Type B pancreatic cell (in vitro differentiated cells): Measurements from ENCODE around the gene FAM180B. TPM values are rescaled to one million over a fixed set of nuclear protein-coding genes. Genes with fewer than 3 reads are reported as not detected.

Experiments used
- DNase-seq: peaks from one replicate; pipeline ENCODE4 v3.0.0; 2021; ENCODE audit warnings: mixed read lengths; ENCODE audit not compliant: unreplicated experiment; ENCODE audit errors: extremely low spot score
- H3K27ac Mint-ChIP-seq: 2 replicates; pipeline ENCODE4 v1.8.0; 2021; ENCODE audit warnings: mild to moderate bottlenecking, mixed read lengths
- H3K27me3 Mint-ChIP-seq: 2 replicates; pipeline ENCODE4 v1.8.0; 2021; ENCODE audit warnings: mixed read lengths
- H3K36me3 Mint-ChIP-seq: 2 replicates; pipeline ENCODE4 v1.8.0; 2021; ENCODE audit warnings: mixed read lengths
- H3K4me1 Mint-ChIP-seq: one replicate; pipeline ENCODE4 v1.8.0; 2021; ENCODE audit warnings: mixed read lengths; ENCODE audit not compliant: unreplicated experiment
- H3K4me3 Mint-ChIP-seq: 2 replicates; pipeline ENCODE4 v1.8.0; 2021; ENCODE audit warnings: mild to moderate bottlenecking, mixed read lengths
- H3K9me3 Mint-ChIP-seq: 2 replicates; pipeline ENCODE4 v1.8.0; 2021; ENCODE audit warnings: mixed read lengths
- total RNA-seq: library from RNA; stranded (reverse); gene quantifications from 2 replicates; pipeline ENCODE4 v1.2.1, GENCODE V29; 2021; ENCODE audit warnings: low replicate concordance
- TF ChIP-seq, protein P1 (sequence below): fragments of 200-600 bp; sonication (generic); conservative IDR thresholded peaks from 2 replicates; pipeline ENCODE4 v1.5.0; 2021; ENCODE audit warnings: antibody characterized with exemption, mild to moderate bottlenecking

FAM180B gene
- total RNA-seq, 1 donor from 2014 or later = 0.43 TPM

DNA sequence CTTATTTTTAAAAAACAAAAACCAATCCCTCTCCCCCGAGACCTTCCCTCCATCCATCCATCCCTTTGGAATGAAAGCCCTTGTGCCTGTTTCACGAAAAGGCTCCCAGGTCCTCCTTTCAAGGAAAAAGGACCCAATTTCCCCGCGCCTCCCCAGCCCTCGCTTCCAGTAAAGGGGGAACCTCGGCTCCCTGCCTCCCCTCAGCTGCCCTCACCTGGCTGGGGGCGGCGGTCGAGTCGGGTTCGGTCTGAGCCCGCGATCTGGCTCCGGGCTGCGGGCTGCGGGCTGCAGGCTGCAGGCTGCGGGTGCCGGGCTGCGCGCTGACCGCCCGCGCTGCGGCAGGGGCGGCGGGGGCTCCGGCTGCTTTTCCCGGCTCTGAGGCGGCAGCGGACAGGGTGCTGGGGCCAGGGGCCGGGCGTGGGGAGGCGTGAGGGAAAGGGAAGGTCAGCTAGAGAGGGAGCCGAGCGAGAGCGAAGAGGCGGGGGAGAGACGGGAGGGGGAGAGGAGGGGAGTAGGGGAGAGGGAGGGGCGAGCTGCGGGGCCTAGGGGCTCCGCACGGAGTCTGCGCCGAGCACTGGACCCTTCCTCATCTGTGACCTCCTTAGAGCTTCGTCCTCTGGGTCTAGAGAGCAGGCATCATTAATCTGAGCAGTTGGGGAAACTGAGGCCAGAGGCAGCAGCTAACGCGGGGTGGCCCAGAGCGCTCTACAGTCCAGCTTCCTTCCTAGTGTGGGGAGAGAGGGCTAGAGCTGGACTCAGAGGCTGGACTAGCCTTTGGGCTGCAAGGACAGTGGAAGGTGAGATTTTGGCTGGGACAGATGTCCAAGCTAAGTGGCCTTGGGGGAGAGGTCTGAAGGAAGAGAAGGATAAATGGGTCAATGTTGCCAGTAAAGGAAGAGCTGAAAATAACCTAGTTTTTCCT lies 7.7 kb downstream of the FAM180B start, which contains the start of gene C1QTNF4:
TSS of gene C1QTNF4 (minus strand) at position 478 of the 922 bp plus-strand sequence. CDS start 3,601 bp downstream, outside the sequence.
- Mint-ChIP-seq H3K4me1 (peaks cover 13% of the 10 kb centered on the region), H3K4me3 (peak within 1 kb of the TSS; percentile 82), H3K36me3 (no peaks in the 10 kb centered on the region), H3K27ac (peak within 1 kb of the TSS; percentile 5), H3K9me3 (no peaks in the 10 kb centered on the region), H3K27me3 (peaks cover 40% of the 10 kb centered on the region)
- no peak for DNase-seq
- TF ChIP-seq, protein P1, sequence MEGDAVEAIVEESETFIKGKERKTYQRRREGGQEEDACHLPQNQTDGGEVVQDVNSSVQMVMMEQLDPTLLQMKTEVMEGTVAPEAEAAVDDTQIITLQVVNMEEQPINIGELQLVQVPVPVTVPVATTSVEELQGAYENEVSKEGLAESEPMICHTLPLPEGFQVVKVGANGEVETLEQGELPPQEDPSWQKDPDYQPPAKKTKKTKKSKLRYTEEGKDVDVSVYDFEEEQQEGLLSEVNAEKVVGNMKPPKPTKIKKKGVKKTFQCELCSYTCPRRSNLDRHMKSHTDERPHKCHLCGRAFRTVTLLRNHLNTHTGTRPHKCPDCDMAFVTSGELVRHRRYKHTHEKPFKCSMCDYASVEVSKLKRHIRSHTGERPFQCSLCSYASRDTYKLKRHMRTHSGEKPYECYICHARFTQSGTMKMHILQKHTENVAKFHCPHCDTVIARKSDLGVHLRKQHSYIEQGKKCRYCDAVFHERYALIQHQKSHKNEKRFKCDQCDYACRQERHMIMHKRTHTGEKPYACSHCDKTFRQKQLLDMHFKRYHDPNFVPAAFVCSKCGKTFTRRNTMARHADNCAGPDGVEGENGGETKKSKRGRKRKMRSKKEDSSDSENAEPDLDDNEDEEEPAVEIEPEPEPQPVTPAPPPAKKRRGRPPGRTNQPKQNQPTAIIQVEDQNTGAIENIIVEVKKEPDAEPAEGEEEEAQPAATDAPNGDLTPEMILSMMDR = no peak

DNA sequence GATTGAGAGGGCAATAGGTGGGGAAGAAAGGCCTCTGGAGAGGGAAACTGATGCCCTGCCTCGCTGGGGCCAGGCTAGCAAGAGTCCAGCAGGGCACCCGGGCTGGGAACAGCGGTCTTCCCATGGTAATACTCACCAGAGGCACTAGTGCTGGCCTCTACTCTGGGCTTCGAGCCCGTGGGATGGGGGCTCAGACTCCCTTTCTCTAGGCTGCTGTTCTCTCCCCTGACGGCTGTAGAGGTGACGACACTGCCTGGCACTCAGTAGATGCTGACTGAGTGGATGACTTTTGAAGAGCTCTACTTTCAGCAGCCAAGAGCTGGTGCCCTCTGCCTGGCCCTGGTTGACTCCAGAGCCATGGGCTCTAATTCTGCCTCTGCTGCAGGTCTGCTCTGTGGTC lies 8.6 kb downstream of the FAM180B start:
- TF ChIP-seq, protein P1 = no peak
- no peak for DNase-seq
- H3K4me3 Mint-ChIP-seq = peak overlapping the region; percentile 80
- no peaks in the 10 kb centered on the region for H3K9me3 Mint-ChIP-seq
- peaks cover 22% of the 10 kb centered on the region for H3K4me1 Mint-ChIP-seq
- peaks cover 40% of the 10 kb centered on the region for H3K27me3 Mint-ChIP-seq
- H3K27ac Mint-ChIP-seq = no peak overlapping the region
- no peaks in the 10 kb centered on the region for H3K36me3 Mint-ChIP-seq

DNA sequence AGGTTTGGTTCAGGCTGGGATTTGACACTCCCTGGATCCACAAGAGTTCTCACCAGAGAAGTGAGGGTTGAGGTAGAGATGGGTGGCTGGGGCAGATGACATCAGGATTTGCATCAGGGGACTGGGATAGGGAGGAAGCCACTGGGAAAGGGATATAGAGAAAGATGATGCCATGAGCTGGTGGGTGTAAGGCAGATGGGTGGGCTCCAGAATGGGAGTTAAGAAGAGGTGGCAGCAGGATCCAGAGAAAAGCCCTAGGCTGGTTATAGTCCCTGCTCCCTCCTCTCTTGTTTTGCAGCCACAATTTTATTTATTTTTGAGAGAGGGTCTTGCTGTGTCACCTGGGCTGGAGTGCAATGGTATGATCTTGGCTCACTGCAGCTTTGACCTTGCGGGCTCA lies 9.5 kb downstream of the FAM180B start:
- Mint-ChIP-seq H3K9me3 (no peaks in the 10 kb centered on the region), H3K27ac (no peak overlapping the region), H3K36me3 (no peaks in the 10 kb centered on the region), H3K4me1 (peaks cover 22% of the 10 kb centered on the region), H3K4me3 (no peak overlapping the region), H3K27me3 (peaks cover 40% of the 10 kb centered on the region)
- TF ChIP-seq, protein P1 = no peak
- DNase-seq = no peak

DNA sequence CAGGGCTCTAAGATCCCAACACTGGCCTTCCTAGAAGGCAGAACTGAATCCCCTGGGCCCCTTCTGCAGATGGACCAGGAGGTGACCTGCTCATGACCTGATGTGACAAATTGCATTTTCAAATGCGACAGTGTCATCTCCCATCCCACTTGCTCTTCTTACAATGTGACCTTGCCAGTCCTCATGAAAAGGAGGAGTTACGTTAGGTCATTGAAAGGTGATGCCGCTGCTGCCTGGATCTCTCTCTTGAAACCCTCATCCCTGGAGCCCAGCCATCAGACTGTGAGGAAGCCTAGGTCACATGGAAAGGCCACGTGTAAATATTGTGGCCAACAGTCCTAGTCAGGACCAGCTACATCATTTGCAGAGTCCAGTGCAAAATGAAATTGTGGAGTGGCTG lies 13.4 kb downstream of the FAM180B start:
- Mint-ChIP-seq H3K36me3 (no peaks in the 10 kb centered on the region), H3K27ac (no peak overlapping the region), H3K27me3 (peaks cover 12% of the 10 kb centered on the region), H3K4me3 (no peak overlapping the region), H3K4me1 (peaks cover 12% of the 10 kb centered on the region), H3K9me3 (no peaks in the 10 kb centered on the region)
- TF ChIP-seq, protein P1 = no peak
- DNase-seq = no peak

DNA sequence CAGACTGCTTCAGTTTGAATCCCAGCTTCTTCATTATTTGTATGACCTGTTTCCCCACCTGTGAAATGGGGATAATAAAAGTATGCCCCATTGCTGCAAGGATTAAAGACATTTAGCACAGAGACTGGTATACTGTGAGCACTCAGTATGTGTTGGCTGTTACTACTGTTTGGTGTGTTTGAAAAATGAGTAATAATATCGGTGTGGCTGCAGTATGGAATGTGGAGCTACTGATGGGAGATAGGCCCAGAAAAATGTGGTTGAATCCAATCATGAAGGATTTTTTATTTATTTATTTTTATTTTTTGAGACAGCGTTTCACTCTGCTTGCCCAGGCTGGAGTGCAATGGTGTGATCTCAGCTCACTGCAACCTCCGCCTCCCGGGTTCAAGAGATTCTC lies 16.8 kb downstream of the FAM180B start:
- Mint-ChIP-seq H3K27me3 (no peaks in the 10 kb centered on the region), H3K36me3 (no peaks in the 10 kb centered on the region), H3K4me3 (no peak overlapping the region), H3K4me1 (peaks cover 26% of the 10 kb centered on the region), H3K9me3 (no peaks in the 10 kb centered on the region), H3K27ac (no peak overlapping the region)
- no peak for DNase-seq
- TF ChIP-seq, protein P1 = no peak
